ENCODE measurements around the gene DHRS11.
"Not testable (repeated sequence)": the region's sequence is repeated elsewhere in the genome, so short reads cannot be mapped to it uniquely, and the experiment has no call there.

Gene DHRS11

GRCh38 chr17:36594626-36595401 lies 3.1 kb downstream of the DHRS11 start:
- no peak for DNase-seq

DNA sequence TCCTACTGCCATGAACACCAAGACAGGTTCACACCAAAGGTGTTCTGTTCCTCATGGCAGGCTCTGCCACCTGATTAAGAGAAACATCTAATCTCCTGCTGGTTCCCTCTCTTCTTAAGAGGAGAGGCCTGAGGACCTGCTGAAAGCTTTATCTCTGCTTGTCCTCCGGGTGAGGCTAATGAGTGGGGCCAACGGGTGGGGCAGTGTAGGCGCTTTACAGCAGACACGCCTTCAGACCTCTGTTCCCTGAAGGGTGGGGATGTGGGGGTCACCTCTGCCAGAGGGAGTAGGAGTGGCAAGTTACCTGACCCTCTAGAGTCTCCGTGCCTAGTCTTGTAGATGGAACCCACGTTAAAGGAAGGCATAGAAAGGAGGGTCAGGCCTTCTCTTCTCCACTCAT lies 5.5 kb downstream of the DHRS11 start:
- no peak for DNase-seq

- DNase-seq = no peak
These were observed 6.4 kb downstream of the DHRS11 start for GRCh38 chr17:36597866-36598777.

- no peak for DNase-seq
These were observed 7.3 kb downstream of the DHRS11 start for GRCh38 chr17:36598951-36599401.

GRCh38 chr17:36599546-36600250 lies 8.0 kb downstream of the DHRS11 start:
- no peak for DNase-seq

DNA sequence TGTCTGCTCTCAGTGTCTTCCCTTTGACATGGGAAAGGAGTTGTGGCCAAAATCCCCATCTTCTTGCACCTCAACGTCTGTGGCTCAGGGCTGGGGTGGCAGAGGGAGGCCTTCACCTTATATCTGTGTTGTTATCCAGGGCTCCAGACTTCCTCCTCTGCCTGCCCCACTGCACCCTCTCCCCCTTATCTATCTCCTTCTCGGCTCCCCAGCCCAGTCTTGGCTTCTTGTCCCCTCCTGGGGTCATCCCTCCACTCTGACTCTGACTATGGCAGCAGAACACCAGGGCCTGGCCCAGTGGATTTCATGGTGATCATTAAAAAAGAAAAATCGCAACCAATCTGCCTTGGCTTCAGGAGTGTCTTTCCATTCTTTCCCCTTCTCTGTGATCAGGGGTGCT lies 8.8 kb downstream of the DHRS11 start:
- DNase-seq = no peak

- DNase-seq = no peak
These were observed 9.2 kb downstream of the DHRS11 start for GRCh38 chr17:36600936-36601302.

- DNase-seq = no peak
These were observed 9.8 kb downstream of the DHRS11 start, which contains the start of gene MRM1 for GRCh38 chr17:36601303-36602029. Gene MRM1 (plus strand): TSS chr17:36601583. CDS start chr17:36601811, 228 bp downstream.

DNA sequence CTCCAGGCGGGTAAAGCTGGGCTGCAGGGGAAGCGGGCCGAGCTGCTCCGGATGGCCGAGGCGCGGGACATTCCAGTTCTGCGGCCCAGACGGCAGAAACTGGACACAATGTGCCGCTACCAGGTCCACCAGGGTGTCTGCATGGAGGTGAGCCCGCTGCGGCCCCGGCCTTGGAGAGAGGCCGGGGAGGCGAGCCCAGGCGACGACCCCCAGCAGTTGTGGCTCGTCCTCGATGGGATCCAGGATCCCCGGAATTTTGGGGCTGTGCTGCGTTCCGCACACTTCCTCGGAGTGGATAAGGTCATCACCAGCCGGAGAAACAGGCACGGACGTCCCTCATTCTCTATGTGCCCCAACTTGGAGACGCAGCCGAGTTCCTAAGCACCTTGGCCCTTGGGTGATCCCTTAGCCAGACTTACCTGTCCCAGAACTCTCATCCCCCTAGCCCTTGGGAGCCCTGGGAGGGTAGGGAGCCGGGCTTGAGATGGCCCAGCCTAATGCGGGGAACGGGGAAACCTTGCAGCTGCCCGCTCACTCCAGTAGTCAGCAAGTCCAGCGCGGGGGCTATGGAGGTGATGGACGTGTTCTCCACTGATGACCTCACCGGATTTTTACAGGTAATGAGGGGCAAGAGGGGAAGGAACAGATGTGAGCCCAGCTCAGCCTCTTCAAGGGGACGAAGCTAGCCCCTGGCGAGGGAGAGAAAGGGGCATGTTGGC lies 10.5 kb downstream of the DHRS11 start:
- DNase-seq = no peak

GRCh38 chr17:36602924-36603384 lies 11.3 kb downstream of the DHRS11 start:
- no peak for DNase-seq

- not testable (repeated sequence) for DNase-seq
These were observed 13.3 kb downstream of the DHRS11 start for GRCh38 chr17:36605028-36605427.

GRCh38 chr17:36608280-36608679 lies 16.6 kb downstream of the DHRS11 start:
- DNase-seq = no peak

DNA sequence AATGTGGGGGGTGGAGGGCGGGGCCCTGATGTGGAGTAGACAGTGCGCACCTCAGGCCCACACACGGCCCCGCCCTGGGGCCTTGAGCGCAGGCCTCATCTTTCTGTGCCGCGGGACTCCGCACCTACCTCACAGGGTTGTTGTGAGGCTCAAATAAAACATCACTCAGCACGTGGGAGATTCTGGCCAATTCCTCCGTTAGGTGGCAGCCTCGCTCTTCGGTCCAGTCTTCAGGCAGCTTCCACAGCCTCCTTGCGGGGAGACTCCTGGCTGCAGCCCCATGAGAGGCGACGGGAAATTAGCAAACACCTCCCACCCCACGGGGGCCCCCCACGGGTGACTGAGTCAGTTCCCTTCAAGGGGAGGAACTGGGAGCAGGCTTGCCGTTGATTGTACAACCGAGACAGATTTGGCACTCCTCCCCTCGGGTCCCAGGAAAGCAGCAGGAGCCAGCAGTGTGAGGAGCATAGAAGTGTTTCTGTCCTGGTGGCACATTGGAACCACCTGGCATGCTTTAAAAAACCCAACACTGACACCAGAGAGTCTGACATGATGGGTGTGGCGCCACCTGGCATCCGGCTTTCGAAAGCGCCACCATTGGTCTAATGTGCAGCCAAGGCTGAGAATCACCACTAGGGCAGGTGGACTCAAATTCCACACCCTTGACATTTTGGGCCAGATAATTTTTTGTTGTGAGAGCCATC lies 17.3 kb downstream of the DHRS11 start:
- DNase-seq = no peak

DNA sequence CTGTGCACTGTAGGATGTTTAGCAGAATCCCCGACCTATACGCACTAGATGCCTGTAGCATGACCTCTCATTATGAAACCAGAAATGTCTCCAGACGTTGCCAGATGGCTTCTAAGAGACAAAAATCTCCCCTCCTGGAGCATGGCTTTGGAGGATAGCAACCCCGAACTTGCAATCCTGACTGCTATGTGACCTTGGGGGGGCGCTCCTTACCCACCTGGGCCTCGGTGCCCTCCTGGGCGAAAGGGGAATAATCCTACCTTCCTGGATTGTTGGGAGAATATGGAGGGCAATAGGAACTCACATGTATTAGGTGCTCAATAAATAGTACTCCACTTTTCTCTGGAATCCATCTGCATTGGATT lies 17.8 kb downstream of the DHRS11 start:
- DNase-seq = no peak

- no peak for DNase-seq
These were observed 18.8 kb downstream of the DHRS11 start for GRCh38 chr17:36610474-36610873.

DNA sequence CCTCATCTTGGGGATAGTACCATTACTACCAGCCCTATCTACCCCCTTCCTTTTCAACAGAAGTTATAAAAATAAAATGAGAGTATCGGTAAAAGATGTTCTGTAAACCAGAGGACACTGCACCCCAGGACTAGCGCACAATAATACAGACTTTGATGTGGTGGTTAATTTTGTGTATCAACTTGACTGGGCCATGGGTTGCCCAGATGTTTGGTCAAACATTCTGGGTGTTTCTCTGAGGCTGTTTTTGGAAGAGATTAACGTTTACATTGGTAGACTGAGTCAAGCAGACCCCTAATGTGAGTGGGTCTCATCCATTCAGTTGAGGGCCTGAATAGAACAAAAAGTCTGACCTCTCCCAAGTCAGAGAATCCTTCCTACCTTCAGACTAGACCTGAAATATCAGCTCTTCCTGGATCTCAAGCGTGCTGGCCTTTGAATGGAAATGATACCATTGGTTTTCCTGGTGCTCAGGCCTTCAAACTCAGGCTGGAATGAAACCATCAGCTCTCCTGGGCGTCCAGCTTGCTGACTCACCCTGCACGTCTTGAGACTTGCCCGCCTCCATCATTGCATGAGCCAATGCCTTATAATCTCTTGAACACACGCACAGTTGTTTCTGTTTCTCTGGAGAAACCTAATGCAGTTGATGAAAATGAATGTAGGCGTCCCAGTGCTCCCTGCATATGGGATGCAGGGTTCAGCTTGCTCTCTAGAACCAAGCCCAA lies 19.8 kb downstream of the DHRS11 start:
- no peak for DNase-seq

GRCh38 chr17:36612323-36612722 lies 20.6 kb downstream of the DHRS11 start:
- no peak for DNase-seq

- DNase-seq = no peak
These were observed 21.5 kb downstream of the DHRS11 start for GRCh38 chr17:36613155-36613554.

DNA sequence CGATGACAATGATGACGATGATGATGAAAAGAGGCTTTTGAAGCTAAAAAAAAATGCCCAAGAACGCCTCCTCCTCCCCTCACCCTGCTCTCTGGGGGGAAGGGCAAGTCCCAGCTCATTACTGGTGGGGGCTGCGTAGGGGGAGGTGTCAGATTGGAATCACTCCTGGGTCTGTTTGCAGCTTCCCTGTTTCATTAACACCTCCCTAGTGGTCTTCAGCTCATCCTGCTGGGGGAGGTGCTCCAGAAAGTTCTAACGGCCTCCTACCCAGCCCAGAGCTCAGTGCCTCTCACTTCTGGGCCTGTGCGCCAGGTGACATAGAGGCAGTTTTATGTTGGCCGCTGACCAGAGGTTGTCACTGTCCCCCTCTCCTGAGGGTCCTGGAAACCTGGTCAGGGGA lies 22.4 kb downstream of the DHRS11 start:
- DNase-seq = no peak

DNA sequence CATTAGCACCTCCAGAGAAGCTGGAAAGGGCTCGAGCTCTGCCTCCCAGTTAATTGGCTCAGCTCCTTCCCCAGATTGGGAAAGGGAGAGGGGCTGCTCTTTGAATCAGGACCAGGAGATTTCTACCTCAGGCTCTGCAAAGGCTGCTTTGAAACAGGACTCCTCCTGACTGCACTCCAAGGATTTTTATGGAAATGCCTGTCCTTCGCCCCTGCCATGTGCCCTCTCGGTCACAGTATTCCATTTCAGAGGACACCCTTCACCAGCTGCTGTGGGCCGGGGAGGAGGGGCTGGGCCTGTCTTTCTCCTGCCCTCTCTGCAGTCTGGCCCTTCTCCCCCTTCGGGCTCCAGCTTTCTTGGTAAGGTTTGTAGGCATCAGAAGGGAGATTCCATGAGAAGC lies 23.3 kb downstream of the DHRS11 start:
- DNase-seq = no peak

Measured in cortex of kidney (tissue), 1 donor.